NB4 (cell line): ENCODE measurements around the gene EI24.

Experiments used
- CTCF ChIP-seq: IDR thresholded peaks from one replicate; pipeline ENCODE4 v1.5.1; 2012; ENCODE audit warnings: low read depth, low read length
- MAX ChIP-seq: IDR thresholded peaks from 2 replicates; pipeline ENCODE4 v1.6.1; 2011; ENCODE audit warnings: low read depth, low read length
- POLR2A ChIP-seq: IDR thresholded peaks from 2 replicates; pipeline ENCODE4 v1.6.1; 2011; ENCODE audit warnings: mild to moderate bottlenecking; ENCODE audit not compliant: insufficient read length; ENCODE audit errors: extremely low read depth

GRCh38 chr11:125542709-125543108 lies 26.6 kb upstream of the EI24 start:
- TF ChIP-seq CTCF, result no peak
- no peak for TF ChIP-seq POLR2A
- no peak for TF ChIP-seq MAX
